Measurements from ENCODE around the gene NCK2. TPM values are rescaled to one million over a fixed set of nuclear protein-coding genes. Genes with fewer than 3 reads are reported as not detected.

NCK2 gene
- total and polyA plus RNA-seq, 10 of the 15 experiments (the other 5 are each of a cell fraction or from before 2014, with no cell fraction given): 1.2 to 30.9 (median 14.1) TPM

DNA sequence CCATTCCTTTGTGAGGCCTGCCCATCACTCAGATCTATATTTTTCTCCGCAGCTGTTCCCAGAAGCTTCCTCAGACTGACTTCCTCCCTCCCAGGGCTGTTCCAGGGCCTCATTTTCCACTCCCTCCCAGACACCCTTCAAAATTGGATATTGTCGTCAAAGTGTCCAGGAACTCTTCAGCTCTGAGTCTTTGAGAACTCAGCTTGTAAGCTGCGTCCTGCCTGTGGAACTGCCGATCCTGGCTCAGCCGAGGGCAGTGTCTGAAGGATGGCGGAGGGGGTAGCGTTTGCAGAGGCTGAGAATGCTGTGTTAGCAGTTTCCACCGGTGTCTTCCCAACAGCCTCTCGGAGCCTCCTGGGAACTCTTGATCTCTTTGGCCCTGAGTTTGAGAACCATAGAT lies 27.1 kb downstream of the NCK2 start:
- H3K27ac ChIP-seq (ENCODE audit: control insufficient read depth, insufficient read depth): no peak overlapping the region

DNA sequence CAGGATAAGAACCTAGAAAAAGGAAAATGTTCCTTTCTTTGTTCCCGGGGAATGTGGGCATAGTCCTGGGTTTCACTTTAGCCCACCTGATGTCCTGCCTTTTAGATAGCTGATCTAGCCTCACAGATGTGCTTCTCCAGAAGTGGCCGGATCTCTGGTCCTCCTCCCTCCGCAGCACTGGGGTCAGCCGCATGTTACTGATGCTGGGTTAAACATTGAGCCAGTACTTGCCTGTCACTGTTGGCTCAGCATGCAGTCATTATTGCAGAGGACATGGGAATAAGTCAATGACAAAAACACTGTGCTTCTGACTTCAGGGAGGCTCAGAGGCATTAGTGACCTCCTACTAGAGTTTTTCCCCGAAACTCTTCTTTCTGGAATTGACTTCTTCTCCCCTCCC lies 27.6 kb downstream of the NCK2 start:
- no TSS peak for BruUV-seq (replicated peaks)
- H3K36me3 ChIP-seq (ENCODE audit: control insufficient read depth in 2 of 2, insufficient read depth in 2 of 2, low read length in 1 of 2): peaks cover 1 to 2% of the 10 kb centered on the region in 2 experiments; a peak in 2 of 4 replicates
- ATAC-seq (no peak), DNase-seq (ENCODE audit: low read depth, low spot score) (no peak), FAIRE-seq (no peak)
- no peak overlapping the region for H2AFZ ChIP-seq (ENCODE audit: control insufficient read depth, low read depth, low read length)
- in situ Hi-C loops (cut with MboI): no loop called here
- POLR2A ChIA-PET: no interaction called here
- CTCF ChIA-PET: no interaction called here
- H3K4me2 ChIP-seq (ENCODE audit: control insufficient read depth, insufficient read depth): no peak overlapping the region
- intact Hi-C loops (cut with micrococcal nuclease; ENCODE audit: unreplicated experiment): no loop called here
- peaks cover 46% of the 10 kb centered on the region for H3K79me2 ChIP-seq (ENCODE audit: control insufficient read depth, insufficient read depth, low read length)
- no peak overlapping the region for H3K9ac ChIP-seq (ENCODE audit: control insufficient read depth, insufficient read depth, low read length)
- no peak overlapping the region for H3K4me3 ChIP-seq
- SMC1A ChIA-PET (ENCODE audit: uncharacterized antibody, unreplicated experiment): interaction anchor here (1.2 kb wide), 2 partner anchors 23 to 25 kb away, joined by 3 read pairs; no protein-coding TSS in a partner anchor
- WGBS (ENCODE audit: insufficient coverage, insufficient replicate concordance, low lambda C conversion rate, missing lambda C conversion rate): 100% methylated on average over 5 of the region's 5 CpGs
- no peaks in the 10 kb centered on the region for H4K20me1 ChIP-seq (ENCODE audit: control insufficient read depth, insufficient read depth)
- H3K27me3 ChIP-seq (replicated peaks in 1 of 2; ENCODE audit: control insufficient read depth in 2 of 2, insufficient read depth in 2 of 2, low read length in 1 of 2): no peaks in the 10 kb centered on the region
- H3K27ac ChIP-seq (ENCODE audit: control insufficient read depth, insufficient read depth): no peak overlapping the region
- RAD21 ChIA-PET (ENCODE audit: unreplicated experiment): no interaction called here
- TF ChIP-seq BCLAF1 (IDR thresholded peaks at IDR 0.05) (no peak), CBX5 (IDR thresholded peaks at IDR 0.05; ENCODE audit: low read depth) (no peak), HCFC1 (IDR thresholded peaks at IDR 0.05; ENCODE audit: low read length) (no peak), CBX3 (IDR thresholded peaks at IDR 0.05; ENCODE audit: borderline replicate concordance, low read depth) (no peak), RELA (IDR thresholded peaks at IDR 0.05; ENCODE audit: borderline replicate concordance, partially characterized antibody) (no peak), IKZF2 (IDR thresholded peaks at IDR 0.05) (no peak), ESRRA (IDR thresholded peaks at IDR 0.05; ENCODE audit: low read length) (no peak)
- H3K9me3 ChIP-seq (replicated peaks; ENCODE audit: control insufficient read depth, insufficient read depth, low read length): no peaks in the 10 kb centered on the region; the same call in 2 of the 3 replicates
- H3K4me1 ChIP-seq (ENCODE audit: control insufficient read depth, insufficient read depth, low read length): peaks cover 26% of the 10 kb centered on the region

More for the DNA sequence above, 27.1 kb downstream of the NCK2 start:
- CTCF ChIA-PET: interaction anchor here (1.2 kb wide), 1 partner anchor 8 kb away, joined by 3 read pairs; no protein-coding TSS in a partner anchor
- Histone ChIP-seq H3K9me3 (replicated peaks; ENCODE audit: control insufficient read depth, insufficient read depth, low read length) (no peaks in the 10 kb centered on the region; the same call in 2 of the 3 replicates), H3K36me3 (ENCODE audit: control insufficient read depth in 2 of 2, insufficient read depth in 2 of 2, low read length in 1 of 2) (peaks cover 2 to 4% of the 10 kb centered on the region in 2 experiments; a peak in 2 of 4 replicates), H4K20me1 (ENCODE audit: control insufficient read depth, insufficient read depth) (no peaks in the 10 kb centered on the region), H3K27me3 (replicated peaks in 1 of 2; ENCODE audit: control insufficient read depth in 2 of 2, insufficient read depth in 2 of 2, low read length in 1 of 2) (no peaks in the 10 kb centered on the region), H3K9ac (ENCODE audit: control insufficient read depth, insufficient read depth, low read length) (no peak overlapping the region), H3K79me2 (ENCODE audit: control insufficient read depth, insufficient read depth, low read length) (peaks cover 41% of the 10 kb centered on the region), H2AFZ (ENCODE audit: control insufficient read depth, low read depth, low read length) (no peak overlapping the region), H3K4me1 (ENCODE audit: control insufficient read depth, insufficient read depth, low read length) (peaks cover 21% of the 10 kb centered on the region), H3K4me3 (no peak overlapping the region), H3K4me2 (ENCODE audit: control insufficient read depth, insufficient read depth) (no peak overlapping the region)
- no peak for TF ChIP-seq EGR1 (IDR thresholded peaks at IDR 0.05; ENCODE audit: borderline replicate concordance in 1 of 2, low read depth in 2 of 2, low read length in 2 of 2)
- TF ChIP-seq MEF2B (IDR thresholded peaks at IDR 0.05; ENCODE audit: partially characterized antibody, poor library complexity, severe bottlenecking): no peak
- in situ Hi-C loops (cut with MboI) (no loop called here), intact Hi-C loops (cut with micrococcal nuclease; ENCODE audit: unreplicated experiment) (no loop called here)
- POLR2A ChIA-PET: no interaction called here
- DNase-seq (ENCODE audit: low read depth, low spot score): no peak
- no peak for ATAC-seq
- WGBS (ENCODE audit: insufficient coverage, insufficient replicate concordance, low lambda C conversion rate, missing lambda C conversion rate): 92% methylated on average over 9 of the region's 9 CpGs
- SMC1A ChIA-PET (ENCODE audit: uncharacterized antibody, unreplicated experiment): interaction anchor here (1.0 to 1.2 kb wide), 3 partner anchors 16 to 25 kb away, joined by 3 to 4 read pairs (median 3); no protein-coding TSS in a partner anchor
- BruUV-seq (replicated peaks): no TSS peak
- RAD21 ChIA-PET (ENCODE audit: unreplicated experiment): interaction anchor here (0.9 kb wide), 1 partner anchor 9 kb away, joined by 3 read pairs; no protein-coding TSS in a partner anchor
- no peak for FAIRE-seq

Measured in GM12878 (cell line).